Fibroblast of villous mesenchyme (primary cell): ENCODE data around the gene IRF2BPL. TPM values are rescaled to one million over a fixed set of nuclear protein-coding genes. Genes with fewer than 3 reads are reported as not detected.

Experiments
- DNase-seq: peaks from one replicate; pipeline ENCODE4 v3.0.0-alpha.2; 2010; ENCODE audit warnings: low read depth
- H3K4me3 ChIP-seq: 2 replicates; pipeline ENCODE4 v1.5.1; 2011; ENCODE audit warnings: low read depth, mild to moderate bottlenecking, low read length
- CTCF ChIP-seq: IDR thresholded peaks from 2 replicates; pipeline ENCODE4 v1.5.1; 2012; ENCODE audit warnings: low read depth, mild to moderate bottlenecking, low read length; ENCODE audit not compliant: insufficient read depth
- total RNA-seq: library from RNA; depleted of rRNA; stranded (reverse); fragments of >200 nt; gene quantifications from 2 replicates; pipeline ENCODE4 v1.2.3, GENCODE V29; 2012

The IRF2BPL gene
- total RNA-seq, 1 donor = 40.2 TPM

GRCh38 chr14:76996563-76997146 is 31.9 kb downstream of the IRF2BPL start:
- no peak for TF ChIP-seq CTCF
- H3K4me3 ChIP-seq = no peak overlapping the region
- no peak for DNase-seq

- TF ChIP-seq CTCF = no peak
- no peak for DNase-seq
- H3K4me3 ChIP-seq = no peak overlapping the region
Measured at GRCh38 chr14:76995279-76996035, 33.1 kb downstream of the IRF2BPL start.

GRCh38 chr14:76993752-76994151 is 34.8 kb downstream of the IRF2BPL start:
- TF ChIP-seq CTCF = no peak
- no peak for DNase-seq
- H3K4me3 ChIP-seq = no peak overlapping the region

GRCh38 chr14:76990084-76990483 is 38.4 kb downstream of the IRF2BPL start:
- no peak for DNase-seq
- H3K4me3 ChIP-seq = no peak overlapping the region
- TF ChIP-seq CTCF = no peak

GRCh38 chr14:76987956-76988520 is 40.5 kb downstream of the IRF2BPL start:
- no peak for TF ChIP-seq CTCF
- H3K4me3 ChIP-seq = no peak overlapping the region
- no peak for DNase-seq

GRCh38 chr14:76986231-76986565 is 42.3 kb downstream of the IRF2BPL start:
- no peak for TF ChIP-seq CTCF
- H3K4me3 ChIP-seq = no peak overlapping the region
- no peak for DNase-seq
